ENCODE data around the gene TEX19.

The TEX19 gene

DNA sequence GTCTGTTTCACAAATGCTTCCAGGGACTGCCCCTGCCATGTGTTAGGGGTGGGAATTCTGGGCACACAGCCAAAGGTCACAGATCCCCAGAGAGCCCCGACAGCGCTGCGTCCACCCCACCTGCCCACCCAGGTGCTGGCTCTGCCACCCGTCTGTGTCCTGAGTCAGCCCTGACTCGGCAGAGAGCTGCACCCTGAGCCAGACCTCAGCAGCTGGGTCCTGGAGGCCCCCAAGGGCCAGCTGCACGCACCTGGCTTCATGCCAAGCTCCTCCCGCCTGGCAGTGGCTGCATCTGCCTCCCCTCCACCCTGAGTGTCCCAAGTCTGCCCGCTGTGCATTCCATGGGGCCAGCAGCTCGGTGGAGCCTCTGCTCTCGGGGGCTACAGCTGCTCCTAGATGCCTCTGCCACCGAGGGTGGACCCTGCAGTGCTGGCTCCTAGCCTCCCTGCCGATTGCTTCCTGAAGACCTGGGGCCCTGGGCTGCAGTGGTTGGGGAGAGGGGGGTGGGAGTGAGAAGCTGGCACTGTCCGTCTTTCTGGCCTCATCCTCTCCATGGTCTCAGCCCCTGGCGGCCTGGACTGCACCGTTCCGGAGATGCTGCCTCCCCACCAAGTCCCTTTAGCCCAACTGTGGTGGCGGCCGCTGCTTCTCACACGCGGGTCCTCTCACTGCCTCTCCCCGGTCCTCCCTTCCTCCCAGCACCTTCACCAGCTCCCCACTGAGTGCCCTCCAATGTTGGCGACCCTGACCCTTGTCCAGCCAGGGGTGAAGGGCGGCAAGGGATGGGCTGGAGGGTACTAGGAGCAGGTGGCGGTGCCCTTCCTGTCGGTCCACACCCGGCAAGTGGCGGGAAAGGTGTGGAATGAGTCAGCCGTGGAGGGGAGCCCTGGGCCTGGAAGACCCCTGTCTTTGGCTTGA is 28.5 kb upstream of the TEX19 start:
- TF ChIP-seq FOXK2 (IDR thresholded peaks at IDR 0.05) (no peak), L3MBTL2 (conservative IDR thresholded peaks at IDR 0.05) (no peak), BHLHE40 (IDR thresholded peaks at IDR 0.05; ENCODE audit: borderline replicate concordance) (no peak), ZNF384 (IDR thresholded peaks at IDR 0.05) (no peak), TARDBP (IDR thresholded peaks at IDR 0.05) (no peak), CTBP1 (IDR thresholded peaks at IDR 0.05; ENCODE audit: borderline replicate concordance) (no peak), LEF1 (IDR thresholded peaks at IDR 0.05; ENCODE audit: borderline replicate concordance) (no peak), FOXA1 (IDR thresholded peaks at IDR 0.05) (no peak), SP1 (IDR thresholded peaks at IDR 0.05) (no peak), FOXM1 (IDR thresholded peaks at IDR 0.05; ENCODE audit: borderline replicate concordance) (no peak)
- TF ChIP-seq, protein P1, sequence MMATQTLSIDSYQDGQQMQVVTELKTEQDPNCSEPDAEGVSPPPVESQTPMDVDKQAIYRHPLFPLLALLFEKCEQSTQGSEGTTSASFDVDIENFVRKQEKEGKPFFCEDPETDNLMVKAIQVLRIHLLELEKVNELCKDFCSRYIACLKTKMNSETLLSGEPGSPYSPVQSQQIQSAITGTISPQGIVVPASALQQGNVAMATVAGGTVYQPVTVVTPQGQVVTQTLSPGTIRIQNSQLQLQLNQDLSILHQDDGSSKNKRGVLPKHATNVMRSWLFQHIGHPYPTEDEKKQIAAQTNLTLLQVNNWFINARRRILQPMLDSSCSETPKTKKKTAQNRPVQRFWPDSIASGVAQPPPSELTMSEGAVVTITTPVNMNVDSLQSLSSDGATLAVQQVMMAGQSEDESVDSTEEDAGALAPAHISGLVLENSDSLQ (IDR thresholded peaks at IDR 0.05), result no peak
- ChIA-PET CTCF (interaction anchor here (0.7 kb wide), 1 partner anchor 94 kb away, joined by 5 read pairs; no protein-coding TSS in a partner anchor), POLR2A (interaction anchor here (1.5 kb wide), 1 partner anchor 38 kb away, joined by 8 read pairs; no protein-coding TSS in a partner anchor)
- no peak for DNase-seq (ENCODE audit: extremely low spot score)

DNA sequence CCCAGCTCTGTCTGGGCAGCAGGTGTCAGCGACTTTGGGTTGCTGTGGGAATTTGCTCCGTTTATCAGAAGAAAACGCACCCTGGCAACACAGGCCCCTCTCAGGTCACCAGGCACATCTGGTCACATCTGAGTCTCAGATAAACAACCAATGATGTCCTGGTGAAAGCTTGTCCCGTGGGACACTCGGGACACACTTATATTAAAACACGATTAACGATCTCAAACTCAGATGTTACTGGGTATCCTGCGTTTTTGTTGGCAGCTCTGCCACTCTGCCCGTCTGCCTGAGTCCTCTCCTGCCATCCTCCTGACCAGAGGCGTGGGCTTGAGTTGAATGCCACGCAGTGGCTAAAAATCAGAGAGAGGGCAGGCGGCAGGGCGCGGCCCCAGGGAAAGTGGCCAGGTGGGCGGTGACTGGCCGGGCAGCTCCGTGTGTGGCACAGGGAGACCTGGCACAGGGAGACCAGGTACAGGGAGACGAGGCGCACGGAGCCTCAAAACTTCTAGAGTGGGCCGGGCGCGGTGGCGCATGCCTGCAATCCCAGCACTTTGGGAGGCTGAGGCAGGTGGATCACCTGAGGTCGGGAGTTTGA is 27.6 kb upstream of the TEX19 start:
- CTCF ChIA-PET, result interaction anchor here (0.7 kb wide), 1 partner anchor 95 kb away, joined by 5 read pairs; no protein-coding TSS in a partner anchor
- POLR2A ChIA-PET, result no interaction called here
- TF ChIP-seq ARNT (IDR thresholded peaks at IDR 0.05), result no peak
- no peak for TF ChIP-seq ZNF384 (IDR thresholded peaks at IDR 0.05)
- no peak for TF ChIP-seq FOXK2 (IDR thresholded peaks at IDR 0.05)
- no peak for TF ChIP-seq TARDBP (IDR thresholded peaks at IDR 0.05)
- TF ChIP-seq NFRKB (IDR thresholded peaks at IDR 0.05), result no peak
- TF ChIP-seq SP1 (IDR thresholded peaks at IDR 0.05), result no peak
- TF ChIP-seq, protein P1 (IDR thresholded peaks at IDR 0.05), result no peak
- TF ChIP-seq BHLHE40 (IDR thresholded peaks at IDR 0.05; ENCODE audit: borderline replicate concordance), result no peak
- no peak for TF ChIP-seq FOXM1 (IDR thresholded peaks at IDR 0.05; ENCODE audit: borderline replicate concordance)
- no peak for TF ChIP-seq CTBP1 (IDR thresholded peaks at IDR 0.05; ENCODE audit: borderline replicate concordance)
- no peak for TF ChIP-seq SUZ12 (IDR thresholded peaks at IDR 0.05)
- no peak for TF ChIP-seq ELF4 (IDR thresholded peaks at IDR 0.05)
- TF ChIP-seq HDGF (IDR thresholded peaks at IDR 0.05; ENCODE audit: borderline replicate concordance), result no peak
- no peak for TF ChIP-seq LEF1 (IDR thresholded peaks at IDR 0.05; ENCODE audit: borderline replicate concordance)
- no peak for TF ChIP-seq FOXA1 (IDR thresholded peaks at IDR 0.05)
- TF ChIP-seq L3MBTL2 (conservative IDR thresholded peaks at IDR 0.05), result no peak
- DNase-seq (ENCODE audit: extremely low spot score), result no peak

DNA sequence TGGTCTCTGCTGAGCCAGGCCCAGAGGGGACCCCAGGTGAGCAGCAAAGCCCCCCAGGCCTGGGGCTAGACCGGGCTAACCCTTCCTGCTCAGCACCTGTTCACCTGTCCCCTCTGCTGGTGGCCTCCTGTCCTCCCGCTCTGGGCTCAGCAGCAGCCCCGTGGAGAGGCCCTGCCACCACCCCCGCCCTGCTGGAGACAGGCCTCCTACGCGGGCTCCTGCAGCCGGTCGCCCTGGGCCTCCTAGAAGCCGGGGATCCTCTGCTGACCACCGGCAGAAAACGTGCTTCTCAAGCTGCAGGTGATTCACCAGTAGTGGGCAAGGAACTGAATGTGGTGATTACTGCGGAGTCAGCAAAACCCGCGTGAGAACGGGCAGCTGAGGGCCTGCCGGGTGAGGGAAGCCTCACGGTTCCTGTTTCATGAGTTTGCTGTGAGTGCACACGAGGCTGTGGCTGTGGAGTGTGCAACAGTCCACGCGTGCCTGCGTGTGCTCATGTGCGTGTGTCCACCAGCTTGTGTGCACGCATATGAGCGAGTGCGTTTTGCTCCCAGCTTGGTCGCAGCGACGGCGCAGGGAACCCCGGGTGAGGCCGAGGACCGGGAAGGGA is 26.3 kb upstream of the TEX19 start:
- DNase-seq (ENCODE audit: extremely low spot score), result no peak
- ChIA-PET CTCF (interaction anchor here (0.9 to 1.9 kb wide), 2 partner anchors 10 to 32 kb away, joined by 3 to 4 read pairs; no protein-coding TSS in a partner anchor), POLR2A (interaction anchor here (0.8 to 1.2 kb wide), 2 partner anchors 16 to 40 kb away, joined by 3 to 4 read pairs; partner anchors contain the start of gene CD7)
- TF ChIP-seq L3MBTL2 (conservative IDR thresholded peaks at IDR 0.05) (peak; percentile 81), ARNT (IDR thresholded peaks at IDR 0.05) (no peak)

DNA sequence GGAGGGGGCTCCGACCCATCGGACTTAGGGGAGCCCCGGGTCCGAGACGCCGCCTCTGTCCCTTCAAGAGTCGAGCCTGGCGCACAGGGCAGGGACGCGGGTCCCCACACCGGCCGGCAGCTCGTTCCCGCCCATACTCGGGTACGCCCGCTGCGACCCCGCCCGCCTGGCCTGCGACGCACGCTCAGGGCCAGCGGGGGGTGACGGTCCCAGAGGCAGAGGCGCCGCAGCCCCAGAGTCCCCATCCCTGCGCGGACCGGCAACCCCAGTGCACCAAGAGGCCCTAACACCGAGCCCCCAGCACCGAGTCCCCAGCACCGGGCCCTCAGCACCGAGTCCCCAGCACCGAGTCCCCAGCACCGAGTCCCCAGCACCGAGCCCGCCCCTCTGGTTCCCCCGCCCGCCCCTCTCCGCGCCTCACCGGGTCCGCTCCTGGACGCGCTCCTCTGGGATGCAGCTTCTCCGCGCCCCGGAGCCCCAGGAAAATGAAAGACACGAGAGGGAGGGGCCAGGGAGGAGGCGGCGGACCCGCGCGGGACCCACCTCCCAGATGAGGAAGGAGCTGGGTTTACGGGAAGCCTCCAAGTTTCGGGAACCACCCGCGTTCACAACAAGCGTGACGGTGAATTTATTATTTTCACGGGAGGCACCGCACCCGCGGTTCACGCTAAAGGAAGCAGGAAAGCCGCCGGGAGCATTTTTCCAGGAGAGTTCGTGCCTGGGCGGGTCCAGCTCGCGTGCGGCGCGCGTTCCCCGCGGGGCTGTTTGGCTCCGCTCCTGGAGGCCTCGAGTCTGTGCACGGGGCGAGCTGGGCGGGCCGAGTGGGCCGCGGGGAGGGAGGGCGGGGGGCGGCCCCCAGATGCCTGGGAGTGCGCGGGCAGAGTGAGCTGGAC is 25.5 kb upstream of the TEX19 start, which contains the start of gene SECTM1:
Gene SECTM1 (minus strand): TSS at position 488 of the 893 bp plus-strand sequence. CDS start 6,526 bp downstream, outside the sequence.
- ChIA-PET CTCF (interaction anchor here (0.9 to 1.9 kb wide), 2 partner anchors 11 to 33 kb away, joined by 3 to 4 read pairs; no protein-coding TSS in a partner anchor), POLR2A (interaction anchor here (0.6 to 1.2 kb wide), 3 partner anchors 16 to 128 kb away, joined by 3 to 4 read pairs (median 3); partner anchors contain the start of gene CD7)
- TF ChIP-seq FOXM1 (IDR thresholded peaks at IDR 0.05; ENCODE audit: borderline replicate concordance) (no peak), FOXK2 (IDR thresholded peaks at IDR 0.05) (no peak), ELF4 (IDR thresholded peaks at IDR 0.05) (no peak), ARNT (IDR thresholded peaks at IDR 0.05) (peak; percentile 90), SP1 (IDR thresholded peaks at IDR 0.05) (no peak), L3MBTL2 (conservative IDR thresholded peaks at IDR 0.05) (no peak; the same call in 1 of the 2 replicates), TARDBP (IDR thresholded peaks at IDR 0.05) (peak; percentile 73), FOXA1 (IDR thresholded peaks at IDR 0.05) (no peak), SUZ12 (IDR thresholded peaks at IDR 0.05) (no peak), HDGF (IDR thresholded peaks at IDR 0.05; ENCODE audit: borderline replicate concordance) (no peak)
- TF ChIP-seq, protein P1 (IDR thresholded peaks at IDR 0.05), result no peak
- no peak for DNase-seq (ENCODE audit: extremely low spot score)

Data from HEK293T (cell line).